Endothelial cell of umbilical vein (primary cell): ENCODE measurements around the gene MDP1.

Experiments used
- EZH2 ChIP-seq: IDR thresholded peaks from 2 replicates; pipeline ENCODE4 v1.6.1; 2012; ENCODE audit warnings: borderline replicate concordance, low read depth, mild to moderate bottlenecking, moderate library complexity, low read length, inconsistent platforms; ENCODE audit not compliant: severe bottlenecking
- GATA2 ChIP-seq: IDR thresholded peaks from 2 replicates; pipeline ENCODE4 v1.7.0; 2011; ENCODE audit warnings: low read depth, mild to moderate bottlenecking, moderate library complexity, mixed read lengths, low read length; ENCODE audit not compliant: insufficient read length, insufficient read depth
- JUN ChIP-seq: IDR thresholded peaks from 2 replicates; pipeline ENCODE4 v1.6.1; 2011; ENCODE audit warnings: borderline replicate concordance, low read depth; ENCODE audit not compliant: insufficient read length, insufficient read depth
- MYC ChIP-seq: IDR thresholded peaks from one replicate; pipeline ENCODE4 v1.6.1; 2011; ENCODE audit warnings: mild to moderate bottlenecking, low read depth, low read length
- POLR2A ChIP-seq: IDR thresholded peaks from 2 replicates; pipeline ENCODE4 v1.6.1; 2012; ENCODE audit warnings: low read depth, mild to moderate bottlenecking, control low read depth, low read length
- POLR2AphosphoS5 ChIP-seq: IDR thresholded peaks from 2 replicates; pipeline ENCODE4 v1.6.1; 2012; ENCODE audit warnings: low read depth, mild to moderate bottlenecking, control low read depth, low read length, moderate library complexity; ENCODE audit not compliant: insufficient read depth
- TF ChIP-seq, protein P1 (sequence below), 2 donors: IDR thresholded peaks; 1 replicate in 1 of 2; 2 replicates in 1 of 2; pipeline ENCODE4 v1.5.1; 2011; ENCODE audit warnings: low read length in 2 of 2, mild to moderate bottlenecking in 2 of 2, moderate library complexity in 2 of 2, control low read depth in 1 of 2, inconsistent platforms in 1 of 2, low read depth in 1 of 2; ENCODE audit not compliant: insufficient read depth in 1 of 2; ENCODE audit errors: extremely low read depth in 1 of 2
- TF ChIP-seq, protein P2 (sequence below): IDR thresholded peaks from 2 replicates; pipeline ENCODE4 v1.6.1; 2011; ENCODE audit not compliant: insufficient read depth, insufficient read length

DNA sequence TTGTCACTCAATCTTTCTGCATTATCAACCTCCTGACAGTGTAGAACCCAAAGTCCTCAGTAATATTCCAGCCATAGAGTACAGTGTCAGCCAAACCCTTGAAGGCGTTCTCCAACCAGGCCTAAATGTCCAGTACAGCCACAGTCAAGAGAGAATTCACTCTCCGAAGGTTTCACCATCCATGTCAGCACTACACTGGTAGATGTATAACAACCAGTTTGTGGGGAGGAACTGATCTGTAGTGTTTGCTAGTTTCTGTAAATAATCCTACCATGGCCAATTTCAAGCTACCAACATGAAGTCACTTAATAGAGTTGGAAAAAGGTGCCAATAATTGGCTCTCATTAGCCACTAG is 456 bp upstream of the MDP1 start:
- no peak for TF ChIP-seq EZH2
- TF ChIP-seq POLR2A, result no peak
- no peak for TF ChIP-seq POLR2AphosphoS5
- TF ChIP-seq, protein P1, sequence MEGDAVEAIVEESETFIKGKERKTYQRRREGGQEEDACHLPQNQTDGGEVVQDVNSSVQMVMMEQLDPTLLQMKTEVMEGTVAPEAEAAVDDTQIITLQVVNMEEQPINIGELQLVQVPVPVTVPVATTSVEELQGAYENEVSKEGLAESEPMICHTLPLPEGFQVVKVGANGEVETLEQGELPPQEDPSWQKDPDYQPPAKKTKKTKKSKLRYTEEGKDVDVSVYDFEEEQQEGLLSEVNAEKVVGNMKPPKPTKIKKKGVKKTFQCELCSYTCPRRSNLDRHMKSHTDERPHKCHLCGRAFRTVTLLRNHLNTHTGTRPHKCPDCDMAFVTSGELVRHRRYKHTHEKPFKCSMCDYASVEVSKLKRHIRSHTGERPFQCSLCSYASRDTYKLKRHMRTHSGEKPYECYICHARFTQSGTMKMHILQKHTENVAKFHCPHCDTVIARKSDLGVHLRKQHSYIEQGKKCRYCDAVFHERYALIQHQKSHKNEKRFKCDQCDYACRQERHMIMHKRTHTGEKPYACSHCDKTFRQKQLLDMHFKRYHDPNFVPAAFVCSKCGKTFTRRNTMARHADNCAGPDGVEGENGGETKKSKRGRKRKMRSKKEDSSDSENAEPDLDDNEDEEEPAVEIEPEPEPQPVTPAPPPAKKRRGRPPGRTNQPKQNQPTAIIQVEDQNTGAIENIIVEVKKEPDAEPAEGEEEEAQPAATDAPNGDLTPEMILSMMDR (IDR thresholded peaks at IDR 0.05; ENCODE audit: extremely low read depth in 1 of 2, insufficient read depth in 1 of 2, low read depth in 1 of 2, low read length in 2 of 2), result no peak
- TF ChIP-seq, protein P2, sequence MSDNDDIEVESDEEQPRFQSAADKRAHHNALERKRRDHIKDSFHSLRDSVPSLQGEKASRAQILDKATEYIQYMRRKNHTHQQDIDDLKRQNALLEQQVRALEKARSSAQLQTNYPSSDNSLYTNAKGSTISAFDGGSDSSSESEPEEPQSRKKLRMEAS, result no peak
- TF ChIP-seq MYC, result no peak
- TF ChIP-seq GATA2, result no peak
- no peak for TF ChIP-seq JUN
